Testis (tissue), 2 donors: ENCODE measurements around the gene SLC11A2.

Experiments
- POLR2A ChIP-seq: fragments of 450-650 bp; IDR thresholded peaks from one replicate; pipeline ENCODE4 v1.6.1; 2017; ENCODE audit warnings: antibody characterized with exemption, mild to moderate bottlenecking, moderate library complexity
- TF ChIP-seq, protein P1 (sequence below), 3 experiments: fragments of 450-650 bp in 2 of 3; fragments of 200-600 bp in 1 of 3; sonication (generic) in 1 of 3; IDR thresholded peaks; one replicate each; pipeline ENCODE4 v1.5.1; 2016 to 2019; ENCODE audit warnings: antibody characterized with exemption in 3 of 3, mild to moderate bottlenecking in 2 of 3, moderate library complexity in 1 of 3

DNA sequence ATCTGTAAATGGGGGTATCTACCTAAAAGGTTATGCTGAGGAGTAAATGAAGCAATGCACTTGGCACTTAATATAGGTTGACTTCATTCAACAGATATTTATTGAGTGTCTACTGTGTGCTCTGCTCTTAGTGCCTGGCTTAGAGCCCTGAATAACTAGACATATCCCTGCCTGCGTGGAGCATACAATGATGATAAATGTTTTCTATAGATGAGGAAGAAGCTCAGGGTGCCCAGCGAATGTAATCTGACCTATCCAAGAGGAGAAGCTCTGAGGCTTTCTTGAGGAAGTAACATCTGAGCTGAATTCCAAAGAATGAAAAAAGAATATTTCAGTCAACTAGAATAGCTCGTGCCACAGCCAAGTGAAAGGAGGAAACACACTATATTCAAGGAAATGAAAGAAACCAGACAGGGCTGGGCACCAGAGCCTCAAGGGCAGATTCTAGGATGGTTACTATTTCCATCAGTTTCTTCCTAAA is 91.8 kb downstream of the SLC11A2 start:
- TF ChIP-seq, protein P1, sequence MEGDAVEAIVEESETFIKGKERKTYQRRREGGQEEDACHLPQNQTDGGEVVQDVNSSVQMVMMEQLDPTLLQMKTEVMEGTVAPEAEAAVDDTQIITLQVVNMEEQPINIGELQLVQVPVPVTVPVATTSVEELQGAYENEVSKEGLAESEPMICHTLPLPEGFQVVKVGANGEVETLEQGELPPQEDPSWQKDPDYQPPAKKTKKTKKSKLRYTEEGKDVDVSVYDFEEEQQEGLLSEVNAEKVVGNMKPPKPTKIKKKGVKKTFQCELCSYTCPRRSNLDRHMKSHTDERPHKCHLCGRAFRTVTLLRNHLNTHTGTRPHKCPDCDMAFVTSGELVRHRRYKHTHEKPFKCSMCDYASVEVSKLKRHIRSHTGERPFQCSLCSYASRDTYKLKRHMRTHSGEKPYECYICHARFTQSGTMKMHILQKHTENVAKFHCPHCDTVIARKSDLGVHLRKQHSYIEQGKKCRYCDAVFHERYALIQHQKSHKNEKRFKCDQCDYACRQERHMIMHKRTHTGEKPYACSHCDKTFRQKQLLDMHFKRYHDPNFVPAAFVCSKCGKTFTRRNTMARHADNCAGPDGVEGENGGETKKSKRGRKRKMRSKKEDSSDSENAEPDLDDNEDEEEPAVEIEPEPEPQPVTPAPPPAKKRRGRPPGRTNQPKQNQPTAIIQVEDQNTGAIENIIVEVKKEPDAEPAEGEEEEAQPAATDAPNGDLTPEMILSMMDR (IDR thresholded peaks at IDR 0.05) = no peak
- no peak for TF ChIP-seq POLR2A
